Transverse colon (tissue), 3 donors: Measurements from ENCODE around the gene TIMM17A.

Experiments used
- CTCF ChIP-seq, 5 experiments: fragments of 200-600 bp in 3 of 5; fragments of 450-650 bp in 2 of 5; sonication (generic) in 3 of 5; IDR thresholded peaks; 1 replicate in 2 of 5; 2 replicates in 3 of 5; pipeline ENCODE4 v1.5.1; 2016 to 2017; ENCODE audit warnings: antibody characterized with exemption in 5 of 5, inconsistent platforms in 3 of 5, mild to moderate bottlenecking in 2 of 5, moderate library complexity in 1 of 5
- POLR2A ChIP-seq: fragments of 450-650 bp; IDR thresholded peaks from one replicate; pipeline ENCODE4 v1.6.1; 2016; ENCODE audit warnings: antibody characterized with exemption, mild to moderate bottlenecking, moderate library complexity

GRCh38 chr1:201938440-201939035 lies 16.8 kb upstream of the TIMM17A start:
- TF ChIP-seq POLR2A, result no peak
- TF ChIP-seq CTCF (IDR thresholded peaks at IDR 0.05), result no peak
